SU-DHL-6 (cell line): ENCODE measurements around the gene ASL.
"Not testable (repeated sequence)": the region's sequence is repeated elsewhere in the genome, so short reads cannot be mapped to it uniquely, and the experiment has no call there.

Source experiments
- H2AFZ ChIP-seq: fragments of 200-600 bp; sonication (generic); 2 replicates; pipeline ENCODE4 v1.6.1; 2014; ENCODE audit warnings: low read depth, mild to moderate bottlenecking, moderate library complexity, mixed read lengths, antibody characterized with exemption, low read length; ENCODE audit not compliant: severe bottlenecking
- H3F3A ChIP-seq: fragments of 200-600 bp; shearing (Covaris generic); 2 replicates; pipeline ENCODE4 v1.6.0; 2016; ENCODE audit warnings: antibody characterized with exemption, mild to moderate bottlenecking; ENCODE audit not compliant: insufficient read depth
- H3K27ac ChIP-seq: fragments of 200-600 bp; sonication (generic); 2 replicates; pipeline ENCODE4 v1.5.1; 2016; ENCODE audit warnings: low read depth, mild to moderate bottlenecking, low read length, moderate library complexity, mixed read lengths
- H3K27me3 ChIP-seq: fragments of 200-600 bp; sonication (generic), shearing (Covaris generic); 2 replicates; pipeline ENCODE4 v1.6.0; 2014; ENCODE audit warnings: mild to moderate bottlenecking, low read length
- H3K36me3 ChIP-seq: fragments of 200-600 bp; sonication (generic); 2 replicates; pipeline ENCODE4 v1.6.1; 2014; ENCODE audit warnings: mild to moderate bottlenecking, low read length, mixed read lengths
- H3K4me2 ChIP-seq: fragments of 300-600, 200-600 bp; shearing (Covaris generic), sonication (generic); 2 replicates; pipeline ENCODE4 v1.6.0; 2014; ENCODE audit warnings: low read length, low read depth, mild to moderate bottlenecking; ENCODE audit not compliant: poor library complexity, severe bottlenecking
- H3K4me3 ChIP-seq: fragments of 200-600 bp; sonication (generic); 2 replicates; pipeline ENCODE4 v1.5.1; 2014; ENCODE audit warnings: antibody characterized with exemption, low read length, mild to moderate bottlenecking, mixed read lengths; ENCODE audit not compliant: insufficient read depth, poor library complexity, severe bottlenecking
- H3K79me2 ChIP-seq: fragments of 200-600 bp; sonication (generic); 2 replicates; pipeline ENCODE4 v1.6.1; 2014; ENCODE audit warnings: mild to moderate bottlenecking, low read length, moderate library complexity; ENCODE audit not compliant: insufficient read depth
- H3K9ac ChIP-seq: fragments of 200-600 bp; sonication (generic); 2 replicates; pipeline ENCODE4 v1.7.0; 2014; ENCODE audit warnings: mild to moderate bottlenecking, low read length
- H3K9me2 ChIP-seq: fragments of 200-600 bp; sonication (generic); replicated peaks from 2 replicates; pipeline ENCODE4 v1.6.1; 2014; ENCODE audit warnings: low read length; ENCODE audit not compliant: insufficient read depth
- H3K9me3 ChIP-seq: fragments of 200-600 bp; sonication (generic); 2 replicates; pipeline ENCODE4 v1.6.1; 2014; ENCODE audit warnings: low read length, mixed read lengths; ENCODE audit not compliant: insufficient read depth
- H4K20me1 ChIP-seq: fragments of 200-600 bp; sonication (generic); 2 replicates; pipeline ENCODE4 v1.6.1; 2014; ENCODE audit warnings: low read depth, mild to moderate bottlenecking, antibody characterized with exemption, low read length, moderate library complexity, mixed read lengths
- CTCF ChIP-seq: fragments of 200-600 bp; sonication (generic); IDR thresholded peaks from one replicate; pipeline ENCODE4 v1.5.1; 2017; ENCODE audit warnings: antibody characterized with exemption, mild to moderate bottlenecking, low read length, moderate library complexity; ENCODE audit not compliant: insufficient read depth, poor library complexity, severe bottlenecking
- EZH2phosphoT487 ChIP-seq: fragments of 200-600 bp; sonication (generic), shearing (Covaris generic); conservative IDR thresholded peaks from 2 replicates; pipeline ENCODE4 v1.6.1; 2018; ENCODE audit warnings: mild to moderate bottlenecking, antibody characterized with exemption, low read length, moderate library complexity, mixed read lengths

Gene ASL

GRCh38 chr7:66075590-66076461 is at the start of gene ASL:
ASL (plus strand) TSS chr7:66075819; CDS start chr7:66076082, 263 bp downstream.
- no peaks in the 10 kb centered on the region for H3K36me3 ChIP-seq
- peak within 1 kb of the TSS; percentile 88 for H2AFZ ChIP-seq
- no peaks in the 10 kb centered on the region for H4K20me1 ChIP-seq
- peak within 1 kb of the TSS; percentile 66 for H3K4me3 ChIP-seq
- H3K27ac ChIP-seq = no peak within 1 kb of the TSS
- H3K79me2 ChIP-seq = peaks cover 7% of the 10 kb centered on the region; the same call in 1 of the 2 replicates
- H3K9me3 ChIP-seq = no peaks in the 10 kb centered on the region
- peaks cover 9% of the 10 kb centered on the region; the same call in 1 of the 2 replicates for H3F3A ChIP-seq
- no peaks in the 10 kb centered on the region for H3K9me2 ChIP-seq
- H3K4me2 ChIP-seq = peak within 1 kb of the TSS; percentile 65
- no peaks in the 10 kb centered on the region for H3K27me3 ChIP-seq
- TF ChIP-seq EZH2phosphoT487 = no peak
- no peak for TF ChIP-seq CTCF
- H3K9ac ChIP-seq = peak within 1 kb of the TSS; percentile 71

GRCh38 chr7:66028342-66028741 is 47.3 kb upstream of the ASL start:
- H3K9me2 ChIP-seq, H3K27me3 ChIP-seq, H3K79me2 ChIP-seq, H3K9ac ChIP-seq, H3K9me3 ChIP-seq, H2AFZ ChIP-seq, H4K20me1 ChIP-seq, H3K27ac ChIP-seq, H3K4me3 ChIP-seq, H3K36me3 ChIP-seq, H3F3A ChIP-seq, H3K4me2 ChIP-seq: not testable (repeated sequence)

- Histone ChIP-seq H3K79me2 (no peaks in the 10 kb centered on the region), H2AFZ (no peak overlapping the region), H3F3A (no peaks in the 10 kb centered on the region), H3K9me3 (no peaks in the 10 kb centered on the region), H3K9ac (no peak overlapping the region), H3K27ac (no peak overlapping the region), H3K4me2 (no peak overlapping the region), H3K4me3 (no peak overlapping the region), H3K36me3 (no peaks in the 10 kb centered on the region), H3K9me2 (no peaks in the 10 kb centered on the region), H3K27me3 (no peaks in the 10 kb centered on the region), H4K20me1 (no peaks in the 10 kb centered on the region)
- TF ChIP-seq CTCF = no peak
- TF ChIP-seq EZH2phosphoT487 = no peak
These were observed 41.9 kb upstream of the ASL start for GRCh38 chr7:66033471-66034385.

- H3F3A ChIP-seq, H3K9me2 ChIP-seq, H3K27me3 ChIP-seq, H3K27ac ChIP-seq, H3K79me2 ChIP-seq, H3K9me3 ChIP-seq, H3K4me2 ChIP-seq, H3K4me3 ChIP-seq, H3K36me3 ChIP-seq, H4K20me1 ChIP-seq, H2AFZ ChIP-seq, H3K9ac ChIP-seq: not testable (repeated sequence)
These were observed 41.1 kb upstream of the ASL start for GRCh38 chr7:66034436-66035010.
